Body of pancreas (tissue), 4 donors: ENCODE measurements around the gene GLB1L2.

Experiments
- POLR2A ChIP-seq, 3 donors: fragments of 450-650 bp; IDR thresholded peaks; one replicate each; pipeline ENCODE4 v1.6.1; 2016; ENCODE audit warnings: antibody characterized with exemption in 3 of 3, mild to moderate bottlenecking in 2 of 3
- TF ChIP-seq, protein P1 (sequence below), 7 experiments: fragments of 450-650 bp in 4 of 7; fragments of 200-600 bp in 3 of 7; sonication (generic) in 3 of 7; IDR thresholded peaks; one replicate each; pipeline ENCODE4 v1.5.1; 2016 to 2019; ENCODE audit warnings: antibody characterized with exemption in 7 of 7

GRCh38 chr11:134350381-134350780 lies 18.6 kb downstream of the GLB1L2 start:
- TF ChIP-seq POLR2A (IDR thresholded peaks at IDR 0.05) = no peak
- TF ChIP-seq, protein P1, sequence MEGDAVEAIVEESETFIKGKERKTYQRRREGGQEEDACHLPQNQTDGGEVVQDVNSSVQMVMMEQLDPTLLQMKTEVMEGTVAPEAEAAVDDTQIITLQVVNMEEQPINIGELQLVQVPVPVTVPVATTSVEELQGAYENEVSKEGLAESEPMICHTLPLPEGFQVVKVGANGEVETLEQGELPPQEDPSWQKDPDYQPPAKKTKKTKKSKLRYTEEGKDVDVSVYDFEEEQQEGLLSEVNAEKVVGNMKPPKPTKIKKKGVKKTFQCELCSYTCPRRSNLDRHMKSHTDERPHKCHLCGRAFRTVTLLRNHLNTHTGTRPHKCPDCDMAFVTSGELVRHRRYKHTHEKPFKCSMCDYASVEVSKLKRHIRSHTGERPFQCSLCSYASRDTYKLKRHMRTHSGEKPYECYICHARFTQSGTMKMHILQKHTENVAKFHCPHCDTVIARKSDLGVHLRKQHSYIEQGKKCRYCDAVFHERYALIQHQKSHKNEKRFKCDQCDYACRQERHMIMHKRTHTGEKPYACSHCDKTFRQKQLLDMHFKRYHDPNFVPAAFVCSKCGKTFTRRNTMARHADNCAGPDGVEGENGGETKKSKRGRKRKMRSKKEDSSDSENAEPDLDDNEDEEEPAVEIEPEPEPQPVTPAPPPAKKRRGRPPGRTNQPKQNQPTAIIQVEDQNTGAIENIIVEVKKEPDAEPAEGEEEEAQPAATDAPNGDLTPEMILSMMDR (IDR thresholded peaks at IDR 0.05) = no peak
